NCI-H1092 treated with DMSO at 0.1 percent for 48 hours (cell line): Measurements from ENCODE around the gene ITGB3.

Experiments used
- DNase-seq: peaks from one replicate; lab custom pipeline; 2025; lab: John Stamatoyannopoulos, UW

The ITGB3 gene

DNA sequence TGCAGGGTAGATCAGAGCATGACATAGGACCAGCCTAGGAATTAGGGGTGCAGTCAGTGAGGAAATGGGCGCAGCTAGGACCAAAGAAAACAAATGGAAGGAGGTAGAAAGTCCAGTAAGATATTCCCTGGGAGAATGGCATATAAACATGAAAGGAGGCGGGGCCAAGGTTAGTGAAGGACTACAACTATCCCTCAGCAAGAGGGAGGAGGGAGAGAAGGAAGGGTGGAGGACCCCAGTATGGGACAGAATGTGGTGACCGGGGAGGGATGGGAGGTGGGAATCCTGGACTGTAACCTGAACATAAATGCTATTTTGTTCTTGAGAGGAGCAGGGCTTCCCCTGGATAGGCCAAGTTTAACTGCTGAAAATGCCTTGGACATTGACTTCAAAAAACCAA, 22.8 kb downstream of the ITGB3 start:
- DNase-seq = no peak

- peak; percentile 53 for DNase-seq
Measured at GRCh38 chr17:47276868-47277267, 23.2 kb downstream of the ITGB3 start.

GRCh38 chr17:47277921-47278320, 24.3 kb downstream of the ITGB3 start:
- no peak for DNase-seq

GRCh38 chr17:47278561-47278960, 24.9 kb downstream of the ITGB3 start:
- no peak for DNase-seq

- DNase-seq = no peak
Measured at GRCh38 chr17:47279062-47279801, 25.6 kb downstream of the ITGB3 start.

DNA sequence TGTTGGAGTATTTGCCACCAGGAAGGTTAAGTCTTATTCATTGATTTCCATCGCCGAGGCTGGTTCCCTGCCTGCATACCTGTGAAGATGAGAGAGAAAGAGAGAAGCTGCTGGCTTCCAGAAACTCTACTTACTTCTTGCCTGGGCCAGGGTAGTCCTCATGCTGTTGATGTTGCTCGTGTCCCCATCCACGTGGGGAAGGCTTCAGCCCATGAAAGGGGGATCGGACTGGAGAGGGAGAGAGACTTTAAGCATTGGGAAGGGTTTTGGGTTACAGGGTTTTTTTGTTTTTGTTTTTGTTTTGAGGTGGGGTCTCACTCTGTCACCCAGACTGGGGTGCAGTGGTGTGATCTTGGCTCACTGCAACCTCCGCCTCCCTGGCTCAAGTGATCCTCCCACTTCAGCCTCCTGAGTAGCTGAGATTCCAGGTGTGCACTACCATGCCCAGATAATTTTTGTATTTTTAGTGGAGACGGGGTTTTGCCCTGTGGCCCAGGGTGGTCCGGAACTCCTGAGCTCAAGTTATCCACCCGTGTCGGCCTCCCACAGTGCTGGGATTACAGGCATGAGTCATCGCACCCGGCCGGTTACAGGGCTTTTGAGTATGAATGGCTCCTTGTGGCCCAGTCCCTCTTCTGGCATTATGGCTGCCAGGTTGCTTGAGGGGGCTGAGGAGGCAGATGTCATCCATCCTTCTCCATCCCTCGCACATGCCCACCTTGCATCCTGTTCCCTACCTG, 26.6 kb downstream of the ITGB3 start:
- no peak for DNase-seq

DNA sequence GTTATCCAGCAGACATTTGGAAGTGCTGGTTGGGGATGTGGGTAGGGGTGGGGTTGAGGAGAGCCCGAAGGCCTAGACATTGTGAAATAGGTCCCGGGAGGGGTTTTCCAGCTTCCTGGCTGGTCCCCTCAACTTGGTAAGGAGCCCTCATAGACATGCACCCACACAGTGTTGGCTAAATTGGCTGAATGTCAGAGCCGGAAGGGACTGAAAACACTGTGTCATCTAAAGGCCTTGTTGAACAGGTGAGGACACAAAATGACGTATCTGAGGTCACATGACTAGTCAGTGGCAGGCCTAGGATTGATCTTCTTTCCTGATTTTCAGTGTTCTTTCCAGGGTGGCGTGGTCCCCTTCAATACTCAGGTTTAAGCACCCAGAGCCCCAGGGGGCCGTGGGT, 27.6 kb downstream of the ITGB3 start:
- DNase-seq = no peak

- no peak for DNase-seq
Measured at GRCh38 chr17:47285003-47285402, 31.4 kb downstream of the ITGB3 start.

DNA sequence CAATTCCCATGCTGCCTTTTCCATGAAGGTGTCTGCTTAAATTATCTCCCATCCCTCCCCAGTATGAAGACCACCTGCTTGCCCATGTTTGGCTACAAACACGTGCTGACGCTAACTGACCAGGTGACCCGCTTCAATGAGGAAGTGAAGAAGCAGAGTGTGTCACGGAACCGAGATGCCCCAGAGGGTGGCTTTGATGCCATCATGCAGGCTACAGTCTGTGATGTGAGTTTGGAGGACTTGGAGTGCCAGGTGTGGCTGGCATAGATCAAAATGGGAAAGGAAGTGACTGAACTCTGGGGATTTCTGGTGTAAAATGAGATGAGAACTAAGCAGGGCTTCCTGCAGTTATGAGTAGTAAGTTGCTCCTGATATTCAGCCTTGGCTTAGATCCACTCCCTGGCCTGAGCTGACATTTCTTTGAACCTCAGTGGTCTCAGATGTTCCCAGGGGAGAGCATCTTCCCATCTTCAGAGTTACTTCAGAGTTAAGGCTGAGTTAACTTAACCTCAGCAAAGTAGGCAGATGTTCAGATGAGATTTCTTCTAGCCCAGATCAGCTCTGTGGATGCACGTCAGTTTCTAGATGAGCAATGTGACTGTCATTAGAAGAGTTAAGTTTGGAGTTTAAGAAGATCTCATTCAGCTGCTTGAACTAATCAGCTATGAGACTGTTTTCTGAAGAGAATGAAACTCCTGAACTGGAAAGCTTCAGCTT, 32.7 kb downstream of the ITGB3 start:
- no peak for DNase-seq

- no peak for DNase-seq
Measured at GRCh38 chr17:47287068-47287467, 33.4 kb downstream of the ITGB3 start.

DNA sequence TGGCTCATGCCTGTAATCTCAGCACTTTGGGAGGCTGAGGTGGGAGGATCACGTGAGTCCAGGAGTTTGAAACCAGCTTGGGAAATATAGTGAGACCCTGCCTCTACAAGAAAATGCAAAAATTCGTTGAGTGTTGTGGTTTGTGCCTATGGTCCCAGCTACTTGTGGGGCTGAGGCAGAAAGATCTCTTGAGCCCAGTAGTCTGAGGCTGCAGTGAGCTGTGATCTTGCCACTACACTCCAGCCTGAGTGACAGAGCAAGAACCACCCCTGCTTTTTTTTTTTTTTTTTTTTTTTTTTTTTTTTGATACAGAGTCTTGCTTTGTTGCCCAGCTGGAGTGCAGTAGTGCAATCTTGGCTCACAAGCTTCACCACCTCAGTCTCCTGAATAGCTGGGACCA, 34.0 kb downstream of the ITGB3 start:
- no peak for DNase-seq

DNA sequence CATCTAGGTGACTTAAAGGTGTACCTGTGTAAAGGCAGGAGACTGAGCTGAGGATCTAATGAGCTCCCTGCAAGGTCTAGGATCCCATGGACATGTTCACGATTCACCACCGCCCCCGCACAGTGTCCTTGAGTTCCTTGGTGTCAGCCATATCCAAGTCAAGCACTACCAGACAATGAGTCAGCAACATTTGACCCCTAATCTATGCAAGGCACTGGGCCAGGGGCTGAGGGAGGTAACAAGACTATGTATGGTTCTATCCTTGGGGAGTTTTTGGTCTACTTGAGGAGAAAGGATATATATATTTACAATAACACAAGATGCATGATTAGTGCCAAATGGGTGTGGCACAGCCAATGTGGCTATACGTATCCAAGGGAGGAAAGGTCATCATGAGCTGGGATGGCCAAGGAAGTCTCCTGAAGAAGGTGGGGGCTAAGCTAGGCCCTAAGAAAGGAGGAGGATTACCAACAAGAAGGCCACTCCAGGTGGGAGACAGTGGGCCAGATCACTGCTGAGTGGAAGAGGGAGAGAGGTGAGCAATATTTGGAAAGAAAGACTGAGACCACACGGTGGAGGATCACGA, 35.0 kb downstream of the ITGB3 start:
- no peak for DNase-seq

DNA sequence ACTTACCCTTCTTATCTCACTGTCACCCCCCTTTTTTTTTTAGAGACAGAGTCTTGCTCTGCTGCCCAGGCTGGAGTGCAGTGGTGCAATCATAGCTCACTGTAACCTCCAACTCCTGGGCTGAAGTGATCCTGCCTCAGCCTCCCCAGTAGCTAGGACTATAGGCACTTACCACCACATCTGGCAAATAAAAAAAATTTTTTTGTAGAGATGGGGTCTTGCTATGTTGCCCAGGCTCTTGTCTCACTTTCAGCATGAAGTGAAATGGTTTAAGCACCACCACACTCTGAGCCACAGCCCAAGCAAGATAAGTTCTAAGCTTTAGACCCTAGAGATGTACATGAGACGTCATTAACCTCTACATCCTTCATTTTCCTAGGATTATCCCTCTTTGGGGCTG, 35.7 kb downstream of the ITGB3 start:
- DNase-seq = no peak

DNA sequence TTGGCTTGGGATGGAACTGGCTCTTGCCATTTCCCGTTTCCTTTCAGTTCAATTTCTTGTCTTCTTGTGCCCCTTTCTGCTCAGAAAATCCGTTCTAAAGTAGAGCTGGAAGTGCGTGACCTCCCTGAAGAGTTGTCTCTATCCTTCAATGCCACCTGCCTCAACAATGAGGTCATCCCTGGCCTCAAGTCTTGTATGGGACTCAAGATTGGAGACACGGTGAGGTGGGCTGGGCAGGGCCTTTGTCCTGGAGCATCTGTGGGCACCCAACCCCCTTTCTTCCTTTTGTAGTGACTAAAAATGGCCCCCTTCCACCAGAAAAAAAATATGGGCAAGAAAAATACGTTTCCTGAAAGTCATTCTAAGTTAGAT, 37.2 kb downstream of the ITGB3 start:
- no peak for DNase-seq

DNA sequence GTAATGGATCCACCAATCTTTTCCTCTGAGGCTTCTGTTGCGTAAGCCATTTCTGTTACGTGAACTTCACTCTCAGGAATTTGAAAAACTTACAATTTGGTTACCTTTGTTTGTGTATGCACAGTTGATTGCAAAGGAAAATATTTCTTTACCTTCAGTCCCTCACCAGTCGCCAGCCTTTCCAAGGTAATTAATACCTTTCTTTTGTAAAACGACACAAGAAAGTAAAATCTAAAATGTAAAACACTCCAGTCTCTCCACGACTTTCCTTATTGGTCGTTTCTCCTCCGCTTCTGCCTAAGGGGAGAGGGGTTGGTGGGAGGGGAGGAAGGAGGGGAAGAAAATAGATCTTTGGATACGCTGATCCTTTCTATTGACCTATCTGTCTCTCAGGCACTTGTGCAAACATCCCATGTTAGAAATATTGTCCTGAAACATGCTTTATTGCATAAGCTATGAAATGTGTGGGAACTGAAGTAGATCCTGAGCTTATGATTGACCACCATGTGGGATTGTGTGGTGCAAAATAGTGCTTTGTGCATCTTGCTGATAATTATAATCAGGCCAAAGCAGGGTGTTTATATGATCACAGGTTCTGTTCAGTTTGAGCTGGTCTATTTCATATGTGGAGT, 37.7 kb downstream of the ITGB3 start:
- DNase-seq = no peak

- DNase-seq = no peak
Measured at GRCh38 chr17:47292206-47292605, 38.6 kb downstream of the ITGB3 start.

DNA sequence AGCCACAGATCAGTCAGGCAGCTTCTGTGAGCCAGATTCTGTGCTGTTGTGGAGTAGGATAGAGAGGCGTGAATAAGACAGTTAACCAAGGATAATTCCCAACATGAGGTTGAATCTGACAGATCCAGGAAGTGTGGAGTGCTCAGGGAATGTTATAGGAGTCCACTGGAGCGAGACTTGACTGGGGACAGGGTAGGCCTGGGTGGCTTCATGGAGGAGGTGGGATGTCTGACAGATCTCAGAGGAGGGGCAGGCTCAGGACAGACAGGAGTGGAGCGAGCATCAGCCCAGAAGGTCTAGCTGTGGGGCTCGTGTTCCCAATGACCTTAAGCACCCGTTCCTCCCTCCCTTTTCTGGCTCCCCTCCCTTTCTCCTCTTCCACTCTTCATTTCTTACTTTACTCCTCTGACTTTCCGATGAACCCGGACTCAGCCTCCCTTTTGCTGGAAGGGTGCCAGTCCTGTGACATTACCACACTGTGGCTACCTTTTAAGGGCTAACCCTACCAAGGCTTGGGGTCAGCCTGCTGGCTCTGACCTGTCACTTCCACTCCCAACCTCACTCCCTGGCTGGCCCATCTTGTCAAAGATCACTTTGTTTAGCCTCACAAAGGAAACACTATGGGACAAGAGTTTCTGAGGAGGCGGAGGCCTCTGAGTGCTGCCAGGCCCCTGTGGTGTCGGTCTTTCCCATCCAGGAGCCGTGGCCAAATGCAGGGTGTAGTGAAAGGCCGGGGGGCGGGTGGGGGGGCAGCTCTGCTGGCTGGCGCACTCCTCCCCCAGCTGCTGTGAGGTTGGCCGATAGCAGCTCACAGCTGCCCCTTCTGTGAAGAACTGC, 41.6 kb downstream of the ITGB3 start:
- no peak for DNase-seq

- no peak for DNase-seq
Measured at GRCh38 chr17:47295874-47296255, 42.2 kb downstream of the ITGB3 start.

DNA sequence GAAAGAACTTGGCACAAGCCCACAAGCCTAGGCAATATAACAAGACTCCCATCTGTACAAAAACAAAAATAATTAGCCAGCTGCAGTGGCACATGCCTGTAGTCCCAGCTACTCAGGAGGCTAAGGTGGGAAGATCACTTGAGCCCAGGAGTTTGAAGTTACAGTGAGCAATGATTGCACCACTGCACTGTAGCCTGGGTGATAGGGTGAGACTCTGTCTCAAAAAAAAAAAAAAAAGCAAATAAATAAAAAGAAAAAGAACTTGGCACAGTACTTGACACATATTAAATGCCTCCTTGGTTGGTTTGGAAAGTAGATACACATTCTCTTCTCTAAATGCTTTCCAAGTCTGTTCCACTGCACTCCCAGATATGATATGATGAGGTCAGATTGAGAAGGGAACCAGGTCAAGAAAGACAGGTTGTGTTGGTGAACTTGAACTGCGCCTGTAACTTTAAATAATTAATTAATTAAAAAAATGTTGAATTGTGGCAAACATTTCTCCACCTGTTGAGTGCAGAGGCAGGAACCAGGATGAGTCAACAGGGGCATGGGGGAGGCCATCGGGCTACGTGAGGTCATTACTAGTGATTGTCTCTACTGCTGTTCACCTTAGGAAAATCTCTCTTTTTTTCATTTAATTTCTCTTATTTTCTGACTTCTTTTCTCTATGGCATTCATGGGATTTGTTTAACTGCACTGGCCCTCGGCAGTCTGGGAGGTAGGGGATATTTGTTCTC, 44.2 kb downstream of the ITGB3 start:
- no peak for DNase-seq

GRCh38 chr17:47298712-47299111, 45.1 kb downstream of the ITGB3 start:
- DNase-seq = no peak
